Mesenchymal stem cell (in vitro differentiated cells and primary cell): ENCODE results near the gene DNAJC5.

Experiments used
- DNase-seq: peaks from one replicate; pipeline ENCODE4 v3.0.0-alpha.2; 2013
- H2AFZ ChIP-seq: one replicate; pipeline ENCODE4 v1.6.1; 2013; ENCODE audit warnings: low read depth, mild to moderate bottlenecking, control low read depth, inconsistent platforms, low read length, moderate library complexity
- H2AK5ac ChIP-seq: 2 replicates; pipeline ENCODE4 v1.6.1; 2013; ENCODE audit warnings: low read length, moderate library complexity, mild to moderate bottlenecking, inconsistent platforms; ENCODE audit not compliant: severe bottlenecking
- H2BK120ac ChIP-seq: one replicate; pipeline ENCODE4 v1.6.1; 2013; ENCODE audit warnings: low read depth, mild to moderate bottlenecking, inconsistent platforms, low read length, moderate library complexity
- H2BK12ac ChIP-seq, 2 experiments: one replicate each; pipeline ENCODE4 v1.6.1; 2013; ENCODE audit warnings: inconsistent platforms in 2 of 2, low read length in 2 of 2, mild to moderate bottlenecking in 2 of 2, moderate library complexity in 2 of 2, control low read depth in 1 of 2
- H2BK15ac ChIP-seq: one replicate; pipeline ENCODE4 v1.6.1; 2013; ENCODE audit warnings: mild to moderate bottlenecking, low read depth, inconsistent platforms; ENCODE audit not compliant: poor library complexity, severe bottlenecking
- H2BK5ac ChIP-seq: 2 replicates; pipeline ENCODE4 v1.6.1; 2013; ENCODE audit warnings: low read depth, mild to moderate bottlenecking, low read length, control low read depth, inconsistent platforms; ENCODE audit not compliant: poor library complexity, severe bottlenecking
- H3K14ac ChIP-seq, 2 experiments: one replicate each; pipeline ENCODE4 v1.6.1; 2013; ENCODE audit warnings: inconsistent platforms in 2 of 2, low read length in 2 of 2, control low read depth in 1 of 2, mild to moderate bottlenecking in 1 of 2, moderate library complexity in 1 of 2
- H3K18ac ChIP-seq, 2 experiments: one replicate each; pipeline ENCODE4 v1.6.1; 2013; ENCODE audit warnings: inconsistent platforms in 2 of 2, low read length in 2 of 2, control low read depth in 1 of 2, low read depth in 1 of 2, mild to moderate bottlenecking in 1 of 2
- H3K23ac ChIP-seq, 2 experiments: one replicate each; pipeline ENCODE4 v1.6.1; 2013; ENCODE audit warnings: inconsistent platforms in 2 of 2, low read length in 2 of 2, mild to moderate bottlenecking in 2 of 2, moderate library complexity in 2 of 2, control low read depth in 1 of 2
- H3K27ac ChIP-seq: 2 replicates; pipeline ENCODE4 v1.5.1; 2013; ENCODE audit warnings: mild to moderate bottlenecking, moderate library complexity, low read length, control low read depth, inconsistent platforms; ENCODE audit not compliant: poor library complexity, severe bottlenecking
- H3K27me3 ChIP-seq, 2 experiments: 2 replicates each; pipeline versions ENCODE4 v1.6.1 to v1.7.0; 2013; ENCODE audit warnings: low read length in 2 of 2, mild to moderate bottlenecking in 2 of 2, moderate library complexity in 2 of 2, control low read depth in 1 of 2, inconsistent platforms in 1 of 2; ENCODE audit not compliant: control insufficient read depth in 1 of 2, insufficient read depth in 1 of 2
- H3K36me3 ChIP-seq, 2 experiments: 2 replicates each; pipeline versions ENCODE4 v1.6.1 to v1.7.0; 2013; ENCODE audit warnings: low read length in 2 of 2, control low read depth in 1 of 2, inconsistent platforms in 1 of 2, low read depth in 1 of 2, mild to moderate bottlenecking in 1 of 2; ENCODE audit not compliant: insufficient read depth in 2 of 2, control insufficient read depth in 1 of 2
- H3K4ac ChIP-seq, 2 experiments: one replicate each; pipeline ENCODE4 v1.6.1; 2013; ENCODE audit warnings: inconsistent platforms in 2 of 2, low read length in 2 of 2, mild to moderate bottlenecking in 2 of 2, moderate library complexity in 2 of 2, control low read depth in 1 of 2, low read depth in 1 of 2
- H3K4me1 ChIP-seq: 2 replicates; pipeline ENCODE4 v1.6.1; 2013; ENCODE audit warnings: low read depth, low read length, control low read depth; ENCODE audit not compliant: control insufficient read depth, insufficient read depth
- H3K4me2 ChIP-seq: 2 replicates; pipeline ENCODE4 v1.6.1; 2013; ENCODE audit warnings: low read length, mild to moderate bottlenecking, inconsistent platforms; ENCODE audit not compliant: poor library complexity, severe bottlenecking
- H3K4me3 ChIP-seq, 2 experiments: 2 replicates each; pipeline versions ENCODE4 v1.5.1 to v1.7.0; 2013; ENCODE audit warnings: low read length in 2 of 2, mild to moderate bottlenecking in 2 of 2, control low read depth in 1 of 2, low read depth in 1 of 2; ENCODE audit not compliant: insufficient read depth in 1 of 2
- H3K79me1 ChIP-seq: replicated peaks from 2 replicates; pipeline ENCODE4 v1.6.1; 2013; ENCODE audit warnings: mild to moderate bottlenecking, control low read depth, low read length, inconsistent platforms; ENCODE audit not compliant: poor library complexity, severe bottlenecking
- H3K9ac ChIP-seq: 2 replicates; pipeline ENCODE4 v1.7.0; 2013; ENCODE audit warnings: mild to moderate bottlenecking, low read length, moderate library complexity
- H3K9me3 ChIP-seq: 2 replicates; pipeline ENCODE4 v1.7.0; 2013; ENCODE audit warnings: mild to moderate bottlenecking, low read length; ENCODE audit not compliant: control insufficient read depth
- H4K8ac ChIP-seq: one replicate; pipeline ENCODE4 v1.6.1; 2013; ENCODE audit warnings: inconsistent platforms, mild to moderate bottlenecking, low read length, moderate library complexity
- H4K91ac ChIP-seq: one replicate; pipeline ENCODE4 v1.6.1; 2013; ENCODE audit warnings: mild to moderate bottlenecking, low read length, inconsistent platforms
- WGBS: methylation state at CpG from one replicate; pipeline ENCODE4 v1.1.7; 2013; ENCODE audit warnings: mixed read lengths; 5-methylcytosine and 5-hydroxymethylcytosine counted together

The DNAJC5 gene

DNA sequence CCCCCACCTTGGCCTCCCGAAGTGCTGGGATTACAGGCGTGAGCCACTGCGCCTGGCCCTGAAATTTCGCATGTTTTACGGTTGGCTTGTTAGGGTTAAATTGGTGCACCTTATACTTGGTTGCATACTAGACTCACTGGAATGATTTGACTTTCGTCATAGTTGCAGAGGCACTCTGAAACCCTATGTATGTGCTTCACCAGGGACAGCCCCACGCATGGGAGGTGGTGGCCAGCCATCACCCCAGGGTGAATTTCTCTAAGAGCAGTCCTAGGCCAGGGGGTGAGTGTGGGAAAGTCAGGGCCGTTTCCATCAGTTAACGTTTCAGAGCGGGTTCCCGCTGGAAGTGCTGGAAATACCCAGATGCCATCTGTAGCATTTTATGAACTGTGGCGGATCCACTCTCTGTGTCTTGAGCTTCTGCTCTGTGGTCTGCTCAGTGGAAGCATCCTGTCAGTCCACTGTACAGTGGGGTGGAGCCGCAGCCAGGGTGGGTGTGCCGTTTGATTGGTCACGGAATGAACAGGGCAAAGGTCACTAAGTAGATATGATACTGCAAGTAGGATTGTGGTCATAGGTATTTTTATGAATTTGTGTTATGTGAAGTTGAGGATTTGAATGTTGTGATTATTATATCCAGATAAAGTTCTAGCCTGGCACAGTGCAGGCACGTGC is 13.2 kb downstream of the DNAJC5 start:
- Histone ChIP-seq H3K14ac (no peak overlapping the region), H3K4ac (no peak overlapping the region), H3K4me1 (peaks cover 25% of the 10 kb centered on the region), H2BK15ac (no peak overlapping the region), H2BK5ac (no peak overlapping the region), H2AK5ac (no peak overlapping the region), H3K23ac (no peak overlapping the region), H3K9me3 (no peaks in the 10 kb centered on the region), H3K4me3 (no peak overlapping the region), H2BK120ac (no peak overlapping the region), H3K18ac (no peak overlapping the region), H4K8ac (peak overlapping the region; percentile 29), H3K79me1 (peaks cover 3% of the 10 kb centered on the region), H2BK12ac (peak overlapping the region in 1 of 2 experiments; percentile 15), H4K91ac (no peak overlapping the region), H3K27ac (no peak overlapping the region), H3K4me2 (no peak overlapping the region), H3K27me3 (no peaks in the 10 kb centered on the region), H2AFZ (no peak overlapping the region), H3K36me3 (peaks cover 2 to 14% of the 10 kb centered on the region in 2 experiments), H3K9ac (no peak overlapping the region)
- DNase-seq = peak; percentile 18
- 94% methylated on average over 16 of the region's 16 CpGs for WGBS

DNA sequence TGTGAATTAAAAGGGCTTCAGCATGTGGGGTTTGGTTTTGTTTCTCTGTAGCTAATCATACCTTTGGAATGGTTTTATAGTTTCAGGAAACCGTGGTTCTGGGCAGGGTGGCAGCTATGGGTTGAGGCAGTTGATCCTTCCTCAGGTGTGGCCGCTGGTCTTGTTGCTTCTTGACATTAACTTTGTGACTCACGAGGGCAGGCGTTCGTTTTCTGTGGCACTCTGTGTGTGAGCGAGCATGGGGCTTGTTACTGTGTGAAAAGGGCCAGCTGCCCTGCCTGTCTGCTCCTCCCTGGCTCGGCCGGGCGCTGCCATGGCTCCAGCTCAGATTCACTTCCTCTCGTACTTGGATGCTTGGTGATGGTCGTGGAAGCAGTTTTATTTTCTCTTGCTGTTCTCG is 16.2 kb downstream of the DNAJC5 start:
- no peak overlapping the region for H3K4me2 ChIP-seq
- H3K14ac ChIP-seq = no peak overlapping the region
- H2BK12ac ChIP-seq = no peak overlapping the region
- no peak overlapping the region for H3K4me3 ChIP-seq
- no peaks in the 10 kb centered on the region for H3K9me3 ChIP-seq
- H3K27ac ChIP-seq = peak overlapping the region; percentile 2
- H3K23ac ChIP-seq = no peak overlapping the region
- H3K9ac ChIP-seq = no peak overlapping the region
- 83% methylated on average over 12 of the region's 12 CpGs for WGBS
- peaks cover 32% of the 10 kb centered on the region for H3K4me1 ChIP-seq
- H3K79me1 ChIP-seq = peaks cover 7% of the 10 kb centered on the region
- H3K27me3 ChIP-seq = no peaks in the 10 kb centered on the region
- H2BK15ac ChIP-seq = no peak overlapping the region
- no peak overlapping the region for H4K91ac ChIP-seq
- H4K8ac ChIP-seq = no peak overlapping the region
- no peak for DNase-seq
- peaks cover 0 to 21% of the 10 kb centered on the region in 2 experiments for H3K36me3 ChIP-seq
- H2AK5ac ChIP-seq = peak overlapping the region; percentile 38
- H3K18ac ChIP-seq = no peak overlapping the region
- H2BK120ac ChIP-seq = no peak overlapping the region
- peak overlapping the region in 1 of 2 experiments; percentile 33 for H3K4ac ChIP-seq
- H2AFZ ChIP-seq = no peak overlapping the region
- no peak overlapping the region for H2BK5ac ChIP-seq

DNA sequence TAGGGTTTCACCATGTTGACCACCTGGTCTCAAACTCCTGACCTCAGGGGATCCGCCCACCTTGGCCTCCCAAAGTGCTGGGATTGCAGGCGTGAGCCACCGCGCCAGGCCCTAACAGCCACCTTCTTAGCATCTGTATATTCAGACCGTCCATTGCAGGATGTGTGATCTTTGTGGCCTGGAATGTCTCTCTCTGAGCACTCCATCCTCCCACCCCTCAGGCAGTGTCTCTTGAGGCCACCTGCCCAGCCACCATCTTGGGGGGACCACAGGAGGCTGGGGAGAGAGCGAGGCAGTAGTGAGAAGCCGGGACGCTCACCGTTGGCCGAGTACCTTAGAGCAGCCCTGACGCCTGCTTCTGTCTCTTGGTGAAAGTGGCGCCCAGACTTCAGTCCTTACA is 18.8 kb downstream of the DNAJC5 start:
- H4K8ac ChIP-seq = no peak overlapping the region
- H3K27me3 ChIP-seq = no peaks in the 10 kb centered on the region
- no peak overlapping the region for H2BK120ac ChIP-seq
- peak overlapping the region; percentile 22 for H2AK5ac ChIP-seq
- no peak overlapping the region for H3K14ac ChIP-seq
- no peak overlapping the region for H3K4me2 ChIP-seq
- H3K27ac ChIP-seq = no peak overlapping the region
- H3K23ac ChIP-seq = no peak overlapping the region
- H2AFZ ChIP-seq = no peak overlapping the region
- peaks cover 9 to 18% of the 10 kb centered on the region in 2 experiments for H3K36me3 ChIP-seq
- no peak overlapping the region for H3K18ac ChIP-seq
- H3K9ac ChIP-seq = no peak overlapping the region
- H3K4me3 ChIP-seq = no peak overlapping the region
- no peaks in the 10 kb centered on the region for H3K9me3 ChIP-seq
- no peak overlapping the region for H2BK5ac ChIP-seq
- peaks cover 31% of the 10 kb centered on the region for H3K4me1 ChIP-seq
- WGBS = 96% methylated on average over 12 of the region's 12 CpGs
- H3K4ac ChIP-seq = no peak overlapping the region
- H4K91ac ChIP-seq = no peak overlapping the region
- H2BK15ac ChIP-seq = no peak overlapping the region
- H3K79me1 ChIP-seq = peaks cover 9% of the 10 kb centered on the region
- no peak for DNase-seq
- no peak overlapping the region for H2BK12ac ChIP-seq

DNA sequence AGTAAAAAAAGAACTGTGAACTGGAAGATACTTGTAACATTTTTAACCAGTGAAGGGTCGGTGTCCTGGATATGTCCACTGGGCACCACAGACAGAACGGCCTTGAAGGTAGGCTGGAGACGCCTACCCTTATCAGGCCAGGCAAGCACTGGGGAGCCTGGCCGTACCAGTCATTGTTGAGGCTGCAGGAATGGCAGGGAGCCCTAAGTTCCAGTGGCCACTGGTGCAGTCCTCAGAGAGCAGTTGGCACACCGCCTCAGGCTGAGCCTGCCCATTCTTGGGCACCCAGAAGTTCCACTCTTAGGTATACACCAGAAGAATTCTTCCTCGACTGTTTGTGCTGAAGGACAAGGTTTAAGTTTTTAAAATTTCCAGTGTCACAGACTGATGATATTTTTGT is 20.5 kb downstream of the DNAJC5 start:
- Histone ChIP-seq H3K9me3 (no peaks in the 10 kb centered on the region), H2BK120ac (no peak overlapping the region), H2AFZ (no peak overlapping the region), H3K79me1 (peaks cover 14% of the 10 kb centered on the region), H3K9ac (no peak overlapping the region), H4K8ac (no peak overlapping the region), H4K91ac (no peak overlapping the region), H3K4me1 (peaks cover 29% of the 10 kb centered on the region), H2AK5ac (no peak overlapping the region), H3K4ac (no peak overlapping the region), H3K23ac (no peak overlapping the region), H3K27ac (no peak overlapping the region), H3K14ac (no peak overlapping the region), H2BK12ac (no peak overlapping the region), H3K18ac (no peak overlapping the region), H3K27me3 (no peaks in the 10 kb centered on the region), H3K4me2 (no peak overlapping the region), H2BK15ac (no peak overlapping the region), H3K36me3 (peaks cover 13 to 24% of the 10 kb centered on the region in 2 experiments), H3K4me3 (no peak overlapping the region), H2BK5ac (no peak overlapping the region)
- WGBS = over 99% methylated on average over 5 of the region's 6 CpGs
- no peak for DNase-seq
